HepG2 (cell line): ENCODE measurements around the gene CTNND2. TPM values are rescaled to one million over a fixed set of nuclear protein-coding genes. Genes with fewer than 3 reads are reported as not detected.

ENCODE experiments used
- ATAC-seq: fragments of 200-7000 bp; cut with Tn5 transposase; 3 replicates; pipeline ENCODE4 v1.9.1; 2020; ENCODE audit warnings: mild to moderate bottlenecking, moderate library complexity
- BruUV-seq: library from RNA; stranded (reverse); fragments of 400-500 nt; replicated peaks from 2 replicates; lab custom pipeline; 2021; lab: Mats Ljungman, UMichigan
- CTCF ChIA-PET: fragments of 300-600 bp; formaldehyde crosslinking; extraction: SDS; loops from one replicate; lab custom pipeline; 2021; ENCODE audit warnings: low total read pairs, inconsistent platforms, low intra/inter-chr PET ratio; lab: Yijun Ruan, JAX
- POLR2A ChIA-PET: fragments of 350-600 bp; sonication (Branson Sonifier 250); formaldehyde crosslinking; loops from one replicate; lab custom pipeline; 2020; ENCODE audit warnings: antibody characterized with exemption, inconsistent platforms; lab: Yijun Ruan, JAX
- DNase-seq: peaks from one replicate; pipeline ENCODE4 v3.0.0-alpha.2; 2015; ENCODE audit warnings: low spot score
- FAIRE-seq: peaks from 3 replicates; lab custom pipeline; 2011; peaks lifted over from hg19 to GRCh38; lab: Jason Lieb, UNC
- H2AFZ ChIP-seq: one replicate; pipeline ENCODE4 v1.6.1; 2011; ENCODE audit warnings: low read length, inconsistent platforms
- H3K27ac ChIP-seq: fragments of 300-600 bp; 3 replicates; pipeline ENCODE4 v1.8.0; 2011; ENCODE audit warnings: mixed run types, mild to moderate bottlenecking, mixed read lengths, low read length, inconsistent platforms; ENCODE audit not compliant: insufficient read depth; ENCODE audit errors: extremely low read length
- H3K27me3 ChIP-seq, 2 experiments: fragments of 200-600 bp in 1 of 2; 2 replicates in 1 of 2; 3 replicates in 1 of 2; pipeline versions ENCODE4 v1.6.0 to v1.8.0; 2011; ENCODE audit warnings: low read length in 2 of 2, mild to moderate bottlenecking in 2 of 2, moderate library complexity in 2 of 2, inconsistent platforms in 1 of 2; ENCODE audit not compliant: insufficient read depth in 2 of 2, control insufficient read depth in 1 of 2
- H3K36me3 ChIP-seq, 2 experiments: fragments of 200-600 bp in 1 of 2; replicated peaks in 1 of 2; 2 replicates in 1 of 2; 3 replicates in 1 of 2; pipeline versions ENCODE4 v1.5.1 to v1.8.0; 2011; ENCODE audit warnings: low read length in 2 of 2, inconsistent platforms in 1 of 2; ENCODE audit not compliant: insufficient read depth in 2 of 2, control insufficient read depth in 1 of 2
- H3K4me1 ChIP-seq: 2 replicates; pipeline ENCODE4 v1.5.1; 2012; ENCODE audit warnings: low read length, inconsistent platforms; ENCODE audit not compliant: insufficient read depth
- H3K4me2 ChIP-seq: 2 replicates; pipeline ENCODE4 v1.6.0; 2011; ENCODE audit warnings: low read depth, low read length, inconsistent platforms
- H3K4me3 ChIP-seq, 3 experiments: fragments of 200-600 bp in 1 of 3; sonication (generic), shearing (Covaris generic) in 1 of 3; replicated peaks in 1 of 3; 2 replicates each; pipeline ENCODE4 v1.5.1; 2011 to 2016; ENCODE audit warnings: low read length in 3 of 3, inconsistent platforms in 2 of 3, low read depth in 2 of 3, mild to moderate bottlenecking in 2 of 3, control low read depth in 1 of 3, mixed read lengths in 1 of 3; ENCODE audit not compliant: insufficient read depth in 1 of 3
- H3K79me2 ChIP-seq: one replicate; pipeline ENCODE4 v1.6.1; 2011; ENCODE audit warnings: low read length, inconsistent platforms; ENCODE audit not compliant: insufficient read depth
- H3K9ac ChIP-seq: 2 replicates; pipeline ENCODE4 v1.6.0; 2011; ENCODE audit warnings: mild to moderate bottlenecking, low read depth, low read length, inconsistent platforms; ENCODE audit not compliant: insufficient read depth
- H3K9me3 ChIP-seq: 2 replicates; pipeline ENCODE4 v1.5.1; 2012; ENCODE audit warnings: mild to moderate bottlenecking, low read length
- H4K20me1 ChIP-seq: 2 replicates; pipeline ENCODE4 v1.6.0; 2011; ENCODE audit warnings: inconsistent platforms, mild to moderate bottlenecking, low read length, moderate library complexity; ENCODE audit not compliant: insufficient read depth
- BORCS8-MEF2B ChIP-seq: sonication (generic); formaldehyde crosslinking; IDR thresholded peaks from 2 replicates; pipeline ENCODE4 v1.8.0; 2022; ENCODE audit warnings: mild to moderate bottlenecking, missing genetic modification reagents
- CENPBD1 ChIP-seq: sonication (generic); formaldehyde crosslinking; IDR thresholded peaks from 2 replicates; pipeline ENCODE4 v1.8.0; 2022; ENCODE audit warnings: missing genetic modification reagents, low read depth, mild to moderate bottlenecking, borderline replicate concordance
- FOSL1 ChIP-seq: sonication (generic); formaldehyde crosslinking; IDR thresholded peaks from 2 replicates; pipeline ENCODE4 v1.9.0; 2021; ENCODE audit warnings: missing genetic modification reagents, borderline replicate concordance
- GABPB1 ChIP-seq: IDR thresholded peaks from 2 replicates; pipeline ENCODE4 v1.6.1; 2016; ENCODE audit warnings: mild to moderate bottlenecking, missing genetic modification reagents, moderate library complexity, missing compliant biosample characterization
- ISX ChIP-seq: sonication (generic); formaldehyde crosslinking; conservative IDR thresholded peaks from 2 replicates; pipeline ENCODE4 v1.5.0; 2020; ENCODE audit warnings: missing genetic modification reagents
- JDP2 ChIP-seq: sonication (generic); formaldehyde crosslinking; IDR thresholded peaks from 2 replicates; pipeline ENCODE4 v1.8.1; 2022; ENCODE audit warnings: missing genetic modification reagents, borderline replicate concordance
- MAFF ChIP-seq: IDR thresholded peaks from 2 replicates; pipeline ENCODE4 v1.6.1; 2011; ENCODE audit warnings: low read depth, low read length, improper control_type of control experiment
- MATR3 ChIP-seq: sonication (generic); formaldehyde crosslinking; IDR thresholded peaks from 2 replicates; pipeline ENCODE4 v1.4.0; 2020; ENCODE audit warnings: missing genetic modification reagents
- MTF1 ChIP-seq: sonication (generic); formaldehyde crosslinking; IDR thresholded peaks from 2 replicates; pipeline ENCODE4 v1.5.0; 2020; ENCODE audit warnings: missing genetic modification reagents
- SNAPC5 ChIP-seq: sonication (generic); formaldehyde crosslinking; IDR thresholded peaks from 2 replicates; pipeline ENCODE4 v1.8.1; 2023; ENCODE audit warnings: mild to moderate bottlenecking, missing genetic modification reagents, borderline replicate concordance
- TBX2 ChIP-seq: sonication (generic); formaldehyde crosslinking; IDR thresholded peaks from 2 replicates; pipeline ENCODE4 v1.5.0; 2020; ENCODE audit warnings: missing genetic modification reagents, mild to moderate bottlenecking, borderline replicate concordance
- ZBTB10 ChIP-seq: sonication (generic); formaldehyde crosslinking; IDR thresholded peaks from 2 replicates; pipeline ENCODE4 v1.4.0; 2020; ENCODE audit warnings: missing genetic modification reagents, borderline replicate concordance
- ZBTB26 ChIP-seq: IDR thresholded peaks from 2 replicates; pipeline ENCODE4 v1.6.1; 2016; ENCODE audit warnings: missing compliant biosample characterization, missing genetic modification reagents, borderline replicate concordance
- ZBTB38 ChIP-seq: sonication (generic); formaldehyde crosslinking; IDR thresholded peaks from 2 replicates; pipeline ENCODE4 v1.5.1; 2020; ENCODE audit warnings: mild to moderate bottlenecking, missing genetic modification reagents
- ZNF225 ChIP-seq: sonication (generic); formaldehyde crosslinking; IDR thresholded peaks from 2 replicates; pipeline ENCODE4 v1.4.0; 2020; ENCODE audit warnings: mild to moderate bottlenecking, missing genetic modification reagents
- ZNF3 ChIP-seq: IDR thresholded peaks from 2 replicates; pipeline ENCODE4 v1.7.0; 2017; ENCODE audit warnings: inconsistent platforms
- ZNF329 ChIP-seq: sonication (generic); formaldehyde crosslinking; IDR thresholded peaks from 2 replicates; pipeline ENCODE4 v1.9.0; 2021; ENCODE audit warnings: low read depth, mild to moderate bottlenecking, missing genetic modification reagents
- ZNF383 ChIP-seq: sonication (generic); formaldehyde crosslinking; IDR thresholded peaks from 2 replicates; pipeline ENCODE4 v1.4.0; 2020; ENCODE audit warnings: missing genetic modification reagents, mild to moderate bottlenecking, borderline replicate concordance
- WGBS: methylation state at CpG from one replicate; pipeline ENCODE4 v1.1.6; 2017; ENCODE audit warnings: low lambda C conversion rate; 5-methylcytosine and 5-hydroxymethylcytosine counted together
- in situ Hi-C: cut with HindIII; loops from 2 replicates; pipeline ENCODE4 v1.10.0; 2017; ENCODE audit warnings: low pct_unique_long_range_greater_than_20kb; ENCODE audit not compliant: extremely low pct_ligation_motif_present
- intact Hi-C: fragments of 100-400 bp; cut with micrococcal nuclease; formaldehyde crosslinking; loops from one replicate; pipeline ENCODE4 v1.10.0; 2022; ENCODE audit not compliant: unreplicated experiment
- polyA plus RNA-seq, 8 experiments: library from polyadenylated mRNA; depleted of rRNA in 3 of 8; stranded (reverse) in 7 of 8; unstranded in 1 of 8; fragments of >200 nt; fragmentation: Illumina TruSeq in 4 of 8; extraction: Trizol in 4 of 8; gene quantifications; 2 replicates each; pipeline versions ENCODE4 v1.2.1 to v1.2.3, GENCODE V29; 2011 to 2016; ENCODE audit warnings: low read depth in 4 of 8, missing spikeins in 1 of 8, mixed read lengths in 1 of 8; ENCODE audit not compliant: insufficient read depth in 1 of 8
- total RNA-seq, 5 experiments: library from RNA; depleted of rRNA; stranded (reverse); fragments of >200 nt; fragmentation: Illumina TruSeq; extraction: Trizol; gene quantifications; 2 replicates each; pipeline ENCODE4 v1.2.3, GENCODE V29; 2016; ENCODE audit warnings: low read depth in 1 of 5

CTNND2 gene
- total and polyA plus RNA-seq, 2 of the 13 experiments (the other 11 are each of a cell fraction or from before 2014, with no cell fraction given) = not detected

- no peak for TF ChIP-seq ZBTB26
- TF ChIP-seq CENPBD1 (CRISPR knock-in tag) = no peak
Measured at GRCh38 chr5:11227064-11227463, 677.2 kb downstream of the CTNND2 start (continued).

GRCh38 chr5:11224436-11225187 is 679.6 kb downstream of the CTNND2 start:
- no peaks in the 10 kb centered on the region for H3K36me3 ChIP-seq
- DNase-seq (no peak), FAIRE-seq (no peak), ATAC-seq (no peak)
- ChIA-PET POLR2A (no interaction called here), CTCF (no interaction called here)
- no TSS peak for BruUV-seq
- H3K9ac ChIP-seq = no peak overlapping the region
- no peaks in the 10 kb centered on the region for H3K4me1 ChIP-seq
- no peaks in the 10 kb centered on the region for H3K9me3 ChIP-seq
- H4K20me1 ChIP-seq = no peaks in the 10 kb centered on the region
- intact Hi-C loops = no loop called here
- no peaks in the 10 kb centered on the region for H3K79me2 ChIP-seq
- H2AFZ ChIP-seq = no peak overlapping the region
- H3K4me3 ChIP-seq = no peak overlapping the region
- no peak overlapping the region for H3K27ac ChIP-seq
- in situ Hi-C loops = no loop called here
- no peaks in the 10 kb centered on the region for H3K27me3 ChIP-seq
- H3K4me2 ChIP-seq = no peak overlapping the region
- 0% methylated on average over 1 of the region's 1 CpG for whole genome bisulfite sequencing
- TF ChIP-seq JDP2 (CRISPR knock-in tag) (no peak), ZBTB38 (CRISPR knock-in tag) (no peak), SNAPC5 (CRISPR knock-in tag) (no peak), ZNF225 (CRISPR knock-in tag) (no peak), TBX2 (CRISPR knock-in tag) (no peak), ZBTB10 (no peak), BORCS8-MEF2B (CRISPR knock-in tag) (no peak), MATR3 (CRISPR knock-in tag) (no peak), ZNF329 (CRISPR knock-in tag) (no peak), ISX (CRISPR knock-in tag) (no peak), MAFF (no peak), ZNF383 (CRISPR knock-in tag) (no peak), FOSL1 (CRISPR knock-in tag) (no peak), GABPB1 (CRISPR knock-in tag) (no peak), ZNF3 (CRISPR knock-in tag) (no peak), MTF1 (CRISPR knock-in tag) (no peak)
